ENCODE data around the gene NUP37. TPM values are rescaled to one million over a fixed set of nuclear protein-coding genes. Genes with fewer than 3 reads are reported as not detected.

NUP37 gene
- total RNA-seq, 1 donor from 2014 or later, result 4.1 TPM

- no peak for FAIRE-seq
- DNase-seq (ENCODE audit: low spot score in 2 of 2), result no peak
Measured at GRCh38 chr12:102033991-102034745, 85.7 kb downstream of the NUP37 start.

GRCh38 chr12:102031852-102032251 is 88.1 kb downstream of the NUP37 start:
- DNase-seq (ENCODE audit: low spot score in 2 of 2) (no peak), FAIRE-seq (no peak)

- DNase-seq (ENCODE audit: low spot score in 2 of 2), result no peak
- FAIRE-seq, result no peak
Measured at GRCh38 chr12:102029141-102029540, 90.8 kb downstream of the NUP37 start.

GRCh38 chr12:102026728-102027127 is 93.2 kb downstream of the NUP37 start:
- FAIRE-seq (no peak), DNase-seq (ENCODE audit: low spot score in 2 of 2) (no peak)

- DNase-seq (ENCODE audit: low spot score in 2 of 2) (no peak), FAIRE-seq (no peak)
Measured at GRCh38 chr12:102024765-102025164, 95.1 kb downstream of the NUP37 start.

- DNase-seq (ENCODE audit: low spot score in 2 of 2), result no peak
Measured at GRCh38 chr12:102023343-102023930, 96.5 kb downstream of the NUP37 start.

More at GRCh38 chr12:102023343-102023930, 96.5 kb downstream of the NUP37 start:
- no peak for FAIRE-seq

Other genes starting within 250 kb of the NUP37 start
- 0.82 TPM for gene DRAM1, start 242.5 kb downstream of the NUP37 start, total RNA-seq
- gene WASHC3, start 58.1 kb downstream of the NUP37 start, total RNA-seq, result 49.3 TPM
- gene PARPBP, start 69 bp upstream of the NUP37 start, total RNA-seq, result 6.5 TPM
- gene PMCH, start 77.7 kb upstream of the NUP37 start, total RNA-seq, result 0.41 TPM